T-cell (primary cell): ENCODE data around the gene KDM2A. TPM values are rescaled to one million over a fixed set of nuclear protein-coding genes. Genes with fewer than 3 reads are reported as not detected.

ENCODE experiments used
- ATAC-seq, 4 experiments: fragments of 200-7000 bp in 3 of 4; fragments of 150-1000 bp in 1 of 4; cut with Tn5 transposase; replicated peaks in 1 of 4; 1 replicate in 3 of 4; 2 replicates in 1 of 4; pipeline ENCODE4 v1.10.0; 2021; ENCODE audit warnings: moderate library complexity in 3 of 4, mild to moderate bottlenecking in 2 of 4, moderate number of reproducible peaks in 1 of 4
- CTCF ChIA-PET, 2 donors: fragments of 300-600 bp; sonication (Branson Sonifier 250); formaldehyde crosslinking; loops; one replicate each; lab custom pipeline; 2022; ENCODE audit warnings: antibody characterized with exemption in 2 of 2; lab: Charles Lee
- POLR2A ChIA-PET, 2 donors: fragments of 300-600 bp; sonication (Branson Sonifier 250); formaldehyde crosslinking; loops; one replicate each; lab custom pipeline; 2022; ENCODE audit warnings: antibody characterized with exemption in 2 of 2; lab: Charles Lee
- DNase-seq, 35 experiments: peaks; one replicate each; pipeline versions ENCODE4 v3.0.0 to v3.0.0-alpha.2; 2013 to 2023
- H3K27ac ChIP-seq: one replicate; pipeline ENCODE4 v1.5.1; 2013; ENCODE audit warnings: low read length
- H3K27me3 ChIP-seq, 2 experiments: replicated peaks in 1 of 2; 1 replicate in 1 of 2; 2 replicates in 1 of 2; pipeline versions ENCODE4 v1.6.1 to v1.7.0; 2013; ENCODE audit warnings: low read length in 1 of 2, mixed read lengths in 1 of 2; ENCODE audit not compliant: control insufficient read depth in 2 of 2, insufficient read depth in 2 of 2; ENCODE audit errors: extremely low read depth in 1 of 2
- H3K36me3 ChIP-seq, 2 donors: 1 replicate in 1 of 2; 2 replicates in 1 of 2; pipeline versions ENCODE4 v1.6.1 to v1.7.0; 2013; ENCODE audit warnings: low read length in 1 of 2; ENCODE audit not compliant: control insufficient read depth in 2 of 2, insufficient read depth in 1 of 2; ENCODE audit errors: extremely low read depth in 1 of 2
- H3K4me1 ChIP-seq, 2 experiments: 1 replicate in 1 of 2; 2 replicates in 1 of 2; pipeline versions ENCODE4 v1.6.1 to v1.7.0; 2013; ENCODE audit warnings: low read length in 2 of 2, mixed read lengths in 1 of 2; ENCODE audit not compliant: insufficient read depth in 2 of 2, control insufficient read depth in 1 of 2; ENCODE audit errors: extremely low read depth in 1 of 2
- H3K4me3 ChIP-seq, 2 donors: 1 replicate in 1 of 2; 2 replicates in 1 of 2; pipeline versions ENCODE4 v1.5.1 to v1.7.0; 2013; ENCODE audit warnings: mild to moderate bottlenecking in 2 of 2, low read length in 1 of 2, moderate library complexity in 1 of 2; ENCODE audit not compliant: control insufficient read depth in 1 of 2; ENCODE audit errors: extremely low read depth in 1 of 2
- H3K9me3 ChIP-seq: 2 replicates; pipeline ENCODE4 v1.7.0; 2013
- H3K27ac Mint-ChIP-seq, 2 donors: one replicate each; pipeline ENCODE4 v1.8.0; 2020 to 2021; ENCODE audit warnings: mild to moderate bottlenecking in 2 of 2, mixed read lengths in 2 of 2
- H3K27me3 Mint-ChIP-seq, 2 donors: one replicate each; pipeline ENCODE4 v1.8.0; 2021 to 2022; ENCODE audit warnings: mixed read lengths in 2 of 2
- H3K36me3 Mint-ChIP-seq: one replicate; pipeline ENCODE4 v1.8.0; 2021; ENCODE audit warnings: mixed read lengths
- H3K4me1 Mint-ChIP-seq, 3 donors: one replicate each; pipeline ENCODE4 v1.8.0; 2020 to 2022; ENCODE audit warnings: mixed read lengths in 3 of 3, mild to moderate bottlenecking in 1 of 3
- H3K4me3 Mint-ChIP-seq, 3 donors: one replicate each; pipeline ENCODE4 v1.8.0; 2020 to 2022; ENCODE audit warnings: mild to moderate bottlenecking in 3 of 3, mixed read lengths in 3 of 3, moderate library complexity in 3 of 3
- H3K9me3 Mint-ChIP-seq, 3 donors: one replicate each; pipeline ENCODE4 v1.8.0; 2020 to 2022; ENCODE audit warnings: mixed read lengths in 3 of 3
- WGBS: methylation state at CpG from one replicate; pipeline ENCODE4 v1.1.5; 2013; ENCODE audit warnings: missing lambda C conversion rate; ENCODE audit not compliant: insufficient coverage; 5-methylcytosine and 5-hydroxymethylcytosine counted together
- total RNA-seq, 35 experiments: library from RNA in 6 of 35; stranded (reverse) in 6 of 35; fragments of 120-200 nt in 1 of 35; gene quantifications; one replicate each; pipeline versions ENCODE4 v1.2.1 to v1.2.4 and lab custom pipeline; 2013 to 2026

The KDM2A gene
- total RNA-seq, 5 donors from 2014 or later (not counting 1 experiment from before 2014, with no cell fraction given), result 157 to 333 (median 178) TPM

GRCh38 chr11:67287355-67288197 lies 168.5 kb downstream of the KDM2A start:
- ATAC-seq (peak in 3 of 4 experiments; percentile 7 to 25 (median 18)), DNase-seq (peak in 13 of 35 experiments; percentile 34 to 70 (median 44))
- ChIA-PET POLR2A (interaction anchor here (0.6 to 1.5 kb wide), 4 partner anchors 9 to 115 kb away, joined by 3 to 4 read pairs (median 3); no protein-coding TSS in a partner anchor), CTCF (interaction anchor here in 1 of 2 donors (0.9 to 1.3 kb wide), 4 partner anchors 10 to 48 kb away, joined by 3 to 8 read pairs (median 3); no protein-coding TSS in a partner anchor)
- peaks cover 17 to 90% of the 10 kb centered on the region in 2 experiments for H3K4me1 ChIP-seq
- H3K27me3 Mint-ChIP-seq, result no peaks in the 10 kb centered on the region
- H3K36me3 Mint-ChIP-seq, result peaks cover 11% of the 10 kb centered on the region
- peak overlapping the region; percentile 96 for H3K27ac ChIP-seq
- WGBS, result 28% methylated on average over 13 of the region's 14 CpGs
- H3K9me3 ChIP-seq, result no peaks in the 10 kb centered on the region
- no peaks in the 10 kb centered on the region for H3K27me3 ChIP-seq
- H3K4me3 ChIP-seq, result peak overlapping the region; percentile 63 to 93
- peak overlapping the region; percentile 93 to 98 for H3K27ac Mint-ChIP-seq
- peak overlapping the region; percentile 69 to 77 (median 75) for H3K4me3 Mint-ChIP-seq
- no peaks in the 10 kb centered on the region for H3K9me3 Mint-ChIP-seq
- H3K4me1 Mint-ChIP-seq, result peaks cover 47 to 67% (median 62%) of the 10 kb centered on the region in 3 donors
- H3K36me3 ChIP-seq, result peaks cover 25 to 68% of the 10 kb centered on the region in 2 donors

GRCh38 chr11:67288198-67288451 lies 169.1 kb downstream of the KDM2A start:
- no peaks in the 10 kb centered on the region for H3K9me3 ChIP-seq
- peak overlapping the region; percentile 96 for H3K27ac ChIP-seq
- CTCF ChIA-PET, result interaction anchor here in 1 of 2 donors (0.6 to 1.7 kb wide), 6 partner anchors 10 to 90 kb away, joined by 3 to 8 read pairs (median 4); no protein-coding TSS in a partner anchor
- H3K4me3 ChIP-seq, result peak overlapping the region; percentile 63 to 93
- Mint-ChIP-seq H3K9me3 (no peaks in the 10 kb centered on the region), H3K36me3 (peaks cover 16% of the 10 kb centered on the region), H3K4me3 (peak overlapping the region; percentile 69 to 77 (median 75)), H3K27ac (peak overlapping the region; percentile 93 to 98), H3K27me3 (no peaks in the 10 kb centered on the region), H3K4me1 (peaks cover 52 to 69% (median 67%) of the 10 kb centered on the region in 3 donors)
- DNase-seq, result no peak
- 0% methylated on average over 1 of the region's 4 CpGs for WGBS
- H3K4me1 ChIP-seq, result peaks cover 23 to 84% of the 10 kb centered on the region in 2 experiments
- peaks cover 21 to 63% of the 10 kb centered on the region in 2 donors for H3K36me3 ChIP-seq
- H3K27me3 ChIP-seq, result no peaks in the 10 kb centered on the region
- POLR2A ChIA-PET, result interaction anchor here (0.6 to 1.5 kb wide), 3 partner anchors 8 to 115 kb away, joined by 3 read pairs; no protein-coding TSS in a partner anchor
- ATAC-seq, result peak in 2 of 4 experiments; percentile 9

- H3K27ac Mint-ChIP-seq, result peak overlapping the region; percentile 93 to 98
- Histone ChIP-seq H3K27me3 (no peaks in the 10 kb centered on the region), H3K4me1 (peaks cover 25 to 83% of the 10 kb centered on the region in 2 experiments), H3K9me3 (no peaks in the 10 kb centered on the region), H3K27ac (peak overlapping the region; percentile 96), H3K36me3 (peaks cover 17 to 58% of the 10 kb centered on the region in 2 donors), H3K4me3 (peak overlapping the region; percentile 63 to 93)
- H3K36me3 Mint-ChIP-seq, result peaks cover 16% of the 10 kb centered on the region
- DNase-seq, result peak; percentile 77 to 93 (median 87)
- H3K27me3 Mint-ChIP-seq, result no peaks in the 10 kb centered on the region
- peak; percentile 72 to 78 (median 74) for ATAC-seq
- H3K4me1 Mint-ChIP-seq, result peaks cover 53 to 70% (median 70%) of the 10 kb centered on the region in 3 donors
- ChIA-PET POLR2A (interaction anchor here (0.5 to 1.5 kb wide), 3 partner anchors 8 to 47 kb away, joined by 3 read pairs; partner anchors contain the start of gene GRK2 (in 1 of the 2)), CTCF (interaction anchor here (0.5 to 1.7 kb wide), 8 partner anchors 11 to 660 kb away, joined by 3 to 8 read pairs (median 4); no protein-coding TSS in a partner anchor)
- H3K9me3 Mint-ChIP-seq, result no peaks in the 10 kb centered on the region
- peak overlapping the region; percentile 69 to 77 (median 75) for H3K4me3 Mint-ChIP-seq
- WGBS, result 0% methylated on average over 82 of the region's 87 CpGs
Measured at GRCh38 chr11:67288452-67289225, 169.6 kb downstream of the KDM2A start.

- peaks cover 17% of the 10 kb centered on the region for H3K36me3 Mint-ChIP-seq
- no peaks in the 10 kb centered on the region for H3K9me3 Mint-ChIP-seq
Measured at GRCh38 chr11:67289226-67289650, 170.2 kb downstream of the KDM2A start, which contains the start of gene ANKRD13D. ANKRD13D (plus strand) TSS chr11:67289303; CDS start chr11:67289461, 158 bp downstream.

GRCh38 chr11:67289651-67290479 lies 170.8 kb downstream of the KDM2A start:
- ATAC-seq (no peak), DNase-seq (no peak)
- peak overlapping the region; percentile 91 to 95 for H3K27ac Mint-ChIP-seq
- Histone ChIP-seq H3K9me3 (no peaks in the 10 kb centered on the region), H3K27ac (peak overlapping the region; percentile 62), H3K4me1 (peaks cover 27 to 71% of the 10 kb centered on the region in 2 experiments), H3K4me3 (peak overlapping the region; percentile 60 to 74), H3K27me3 (no peaks in the 10 kb centered on the region), H3K36me3 (peaks cover 7 to 49% of the 10 kb centered on the region in 2 donors)
- no peaks in the 10 kb centered on the region for H3K27me3 Mint-ChIP-seq
- POLR2A ChIA-PET, result no interaction called here
- peaks cover 19% of the 10 kb centered on the region for H3K36me3 Mint-ChIP-seq
- H3K4me1 Mint-ChIP-seq, result peaks cover 58 to 70% (median 70%) of the 10 kb centered on the region in 3 donors
- CTCF ChIA-PET, result interaction anchor here (0.6 to 1.7 kb wide), 3 partner anchors 22 to 661 kb away, joined by 3 to 5 read pairs (median 3); no protein-coding TSS in a partner anchor
- peak overlapping the region; percentile 85 to 89 (median 85) for H3K4me3 Mint-ChIP-seq
- 35% methylated on average over 34 of the region's 36 CpGs for WGBS
- H3K9me3 Mint-ChIP-seq, result no peaks in the 10 kb centered on the region

More at GRCh38 chr11:67289226-67289650, 170.2 kb downstream of the KDM2A start, which contains the start of gene ANKRD13D:
- ChIA-PET CTCF (interaction anchor here (0.6 to 1.7 kb wide), 3 partner anchors 21 to 660 kb away, joined by 3 to 5 read pairs (median 3); no protein-coding TSS in a partner anchor), POLR2A (interaction anchor here in 1 of 2 donors (0.5 kb wide), 1 partner anchor 23 kb away, joined by 3 read pairs; the partner anchor contains the start of gene GRK2)
- Histone ChIP-seq H3K27me3 (no peaks in the 10 kb centered on the region), H3K9me3 (no peaks in the 10 kb centered on the region), H3K4me3 (peak within 1 kb of the TSS; percentile 63 to 93), H3K36me3 (peaks cover 11 to 52% of the 10 kb centered on the region in 2 donors), H3K4me1 (peaks cover 27 to 77% of the 10 kb centered on the region in 2 experiments), H3K27ac (peak within 1 kb of the TSS; percentile 96)
- under 1% methylated on average over 28 of the region's 56 CpGs for WGBS
- H3K4me1 Mint-ChIP-seq, result peaks cover 58 to 71% (median 70%) of the 10 kb centered on the region in 3 donors
- peak within 1 kb of the TSS; percentile 85 to 89 (median 85) for H3K4me3 Mint-ChIP-seq
- DNase-seq (peak in 1 of 35 experiments; percentile 38), ATAC-seq (peak; percentile 45 to 52 (median 47))
- no peaks in the 10 kb centered on the region for H3K27me3 Mint-ChIP-seq
- peak within 1 kb of the TSS; percentile 93 to 98 for H3K27ac Mint-ChIP-seq
